Loucy (cell line): ENCODE results near the gene GCFC2.

Experiments used
- H2AFZ ChIP-seq: fragments of 200-600 bp; sonication (generic); 2 replicates; pipeline ENCODE4 v1.6.0; 2016; ENCODE audit warnings: antibody characterized with exemption, mild to moderate bottlenecking, low read length, moderate library complexity
- H3F3A ChIP-seq: fragments of 200-600 bp; 2 replicates; pipeline ENCODE4 v1.6.0; 2016; ENCODE audit warnings: antibody characterized with exemption, low read depth, mild to moderate bottlenecking
- H3K27me3 ChIP-seq: fragments of 200-600 bp; sonication (generic); 2 replicates; pipeline ENCODE4 v1.6.1; 2014; ENCODE audit warnings: low read length, mild to moderate bottlenecking; ENCODE audit not compliant: insufficient read depth, poor library complexity, severe bottlenecking
- H3K36me3 ChIP-seq: fragments of 200-600 bp; sonication (generic); 2 replicates; pipeline ENCODE4 v1.6.1; 2016; ENCODE audit warnings: low read length; ENCODE audit not compliant: insufficient read depth
- H3K4me1 ChIP-seq: fragments of 200-600 bp; sonication (generic); 2 replicates; pipeline ENCODE4 v1.5.1; 2014; ENCODE audit warnings: low read length, mild to moderate bottlenecking; ENCODE audit not compliant: insufficient read depth, poor library complexity, severe bottlenecking
- H3K4me2 ChIP-seq: fragments of 200-600 bp; sonication (generic); 2 replicates; pipeline ENCODE4 v1.6.0; 2014; ENCODE audit warnings: antibody characterized with exemption, low read length, low read depth, mild to moderate bottlenecking; ENCODE audit not compliant: poor library complexity, severe bottlenecking
- H3K4me3 ChIP-seq: fragments of 200-600 bp; sonication (generic); 2 replicates; pipeline ENCODE4 v1.5.1; 2014; ENCODE audit warnings: low read length, mild to moderate bottlenecking, mixed read lengths; ENCODE audit not compliant: poor library complexity, severe bottlenecking
- H3K79me2 ChIP-seq: fragments of 200-600 bp; sonication (generic); 2 replicates; pipeline ENCODE4 v1.6.1; 2014; ENCODE audit warnings: low read length; ENCODE audit not compliant: insufficient read depth
- H3K9ac ChIP-seq: fragments of 200-600 bp; sonication (generic); 2 replicates; pipeline ENCODE4 v1.6.0; 2014; ENCODE audit warnings: mild to moderate bottlenecking, low read depth, low read length, moderate library complexity; ENCODE audit not compliant: poor library complexity, severe bottlenecking
- H3K9me2 ChIP-seq: fragments of 200-600 bp; sonication (generic); replicated peaks from 2 replicates; pipeline ENCODE4 v1.6.1; 2016; ENCODE audit warnings: low read depth, low read length, mixed read lengths
- H3K9me3 ChIP-seq: fragments of 200-600 bp; sonication (generic); 2 replicates; pipeline ENCODE4 v1.6.1; 2014; ENCODE audit warnings: mild to moderate bottlenecking, antibody characterized with exemption, low read length, low read depth; ENCODE audit not compliant: insufficient read depth
- H4K20me1 ChIP-seq: fragments of 200-600 bp; sonication (generic); 2 replicates; pipeline ENCODE4 v1.6.0; 2014; ENCODE audit warnings: antibody characterized with exemption, low read length, mild to moderate bottlenecking; ENCODE audit not compliant: insufficient read depth, poor library complexity, severe bottlenecking
- EZH2phosphoT487 ChIP-seq: fragments of 200-600 bp; IDR thresholded peaks from 2 replicates; pipeline ENCODE4 v1.6.1; 2018; ENCODE audit warnings: antibody characterized with exemption, mild to moderate bottlenecking, moderate library complexity, borderline replicate concordance
- TF ChIP-seq, protein P1 (sequence below): fragments of 200-600 bp; sonication (generic); conservative IDR thresholded peaks from 2 replicates; pipeline ENCODE4 v1.5.1; 2014; ENCODE audit warnings: mild to moderate bottlenecking, antibody characterized with exemption, low read length

Gene GCFC2

GRCh38 chr2:75751360-75751759, 40.6 kb upstream of the GCFC2 start:
- Histone ChIP-seq H3K4me3 (no peak overlapping the region), H3K9ac (no peak overlapping the region), H3K4me2 (no peak overlapping the region), H3F3A (no peaks in the 10 kb centered on the region), H3K9me3 (no peaks in the 10 kb centered on the region), H3K27me3 (no peaks in the 10 kb centered on the region), H3K36me3 (no peaks in the 10 kb centered on the region), H3K79me2 (no peaks in the 10 kb centered on the region), H3K9me2 (no peaks in the 10 kb centered on the region), H3K4me1 (no peaks in the 10 kb centered on the region), H4K20me1 (no peaks in the 10 kb centered on the region), H2AFZ (no peak overlapping the region)
- TF ChIP-seq EZH2phosphoT487: no peak
- TF ChIP-seq, protein P1, sequence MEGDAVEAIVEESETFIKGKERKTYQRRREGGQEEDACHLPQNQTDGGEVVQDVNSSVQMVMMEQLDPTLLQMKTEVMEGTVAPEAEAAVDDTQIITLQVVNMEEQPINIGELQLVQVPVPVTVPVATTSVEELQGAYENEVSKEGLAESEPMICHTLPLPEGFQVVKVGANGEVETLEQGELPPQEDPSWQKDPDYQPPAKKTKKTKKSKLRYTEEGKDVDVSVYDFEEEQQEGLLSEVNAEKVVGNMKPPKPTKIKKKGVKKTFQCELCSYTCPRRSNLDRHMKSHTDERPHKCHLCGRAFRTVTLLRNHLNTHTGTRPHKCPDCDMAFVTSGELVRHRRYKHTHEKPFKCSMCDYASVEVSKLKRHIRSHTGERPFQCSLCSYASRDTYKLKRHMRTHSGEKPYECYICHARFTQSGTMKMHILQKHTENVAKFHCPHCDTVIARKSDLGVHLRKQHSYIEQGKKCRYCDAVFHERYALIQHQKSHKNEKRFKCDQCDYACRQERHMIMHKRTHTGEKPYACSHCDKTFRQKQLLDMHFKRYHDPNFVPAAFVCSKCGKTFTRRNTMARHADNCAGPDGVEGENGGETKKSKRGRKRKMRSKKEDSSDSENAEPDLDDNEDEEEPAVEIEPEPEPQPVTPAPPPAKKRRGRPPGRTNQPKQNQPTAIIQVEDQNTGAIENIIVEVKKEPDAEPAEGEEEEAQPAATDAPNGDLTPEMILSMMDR: no peak

- Histone ChIP-seq H4K20me1 (no peaks in the 10 kb centered on the region), H3K4me3 (no peak overlapping the region), H3K9me2 (no peaks in the 10 kb centered on the region), H3K9ac (no peak overlapping the region), H3K27me3 (no peaks in the 10 kb centered on the region), H3K36me3 (no peaks in the 10 kb centered on the region), H3K9me3 (no peaks in the 10 kb centered on the region), H3F3A (no peaks in the 10 kb centered on the region), H3K79me2 (no peaks in the 10 kb centered on the region), H3K4me1 (no peaks in the 10 kb centered on the region), H2AFZ (no peak overlapping the region), H3K4me2 (no peak overlapping the region)
- TF ChIP-seq EZH2phosphoT487: no peak
- TF ChIP-seq, protein P1: no peak
Observed at GRCh38 chr2:75737961-75738360, 27.2 kb upstream of the GCFC2 start.

DNA sequence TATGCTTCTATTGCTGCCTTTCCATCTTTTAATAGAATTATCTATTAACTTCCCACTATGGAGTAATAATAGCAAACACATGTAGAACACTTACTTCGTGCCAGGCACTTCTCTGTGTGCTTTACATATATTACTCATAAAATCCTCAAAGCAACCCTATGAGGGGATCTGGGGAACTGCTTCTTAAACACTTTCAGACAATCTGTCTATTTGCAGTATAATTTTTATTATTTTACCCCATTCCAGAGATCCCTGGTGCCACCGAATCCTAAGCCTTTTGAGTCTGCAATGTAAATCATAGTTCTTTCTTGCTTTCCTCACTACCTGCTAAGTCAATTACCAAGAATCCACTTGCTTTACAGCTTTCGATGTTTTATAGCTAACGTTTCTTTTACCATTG, 25.6 kb upstream of the GCFC2 start:
- Histone ChIP-seq H4K20me1 (no peaks in the 10 kb centered on the region), H3K36me3 (no peaks in the 10 kb centered on the region), H3K9ac (no peak overlapping the region), H3K4me3 (no peak overlapping the region), H3K4me1 (no peaks in the 10 kb centered on the region), H3K79me2 (no peaks in the 10 kb centered on the region), H3K9me2 (no peaks in the 10 kb centered on the region), H3K27me3 (no peaks in the 10 kb centered on the region), H3K4me2 (no peak overlapping the region), H2AFZ (no peak overlapping the region), H3K9me3 (no peaks in the 10 kb centered on the region), H3F3A (no peaks in the 10 kb centered on the region)
- no peak for TF ChIP-seq EZH2phosphoT487
- TF ChIP-seq, protein P1: no peak
